Measurements from ENCODE around the gene TCF12.

GRCh38 chr15:57229051-57229450 is 310.6 kb downstream of the TCF12 start:
- no peak for TF ChIP-seq EZH2 (IDR thresholded peaks at IDR 0.05; ENCODE audit: borderline replicate concordance, low read depth, low read length, severe bottlenecking)
- TF ChIP-seq POLR2A (IDR thresholded peaks at IDR 0.05; ENCODE audit: low read depth, low read length), result no peak
- no peak for TF ChIP-seq CTCF (IDR thresholded peaks at IDR 0.05; ENCODE audit: extremely low read depth in 1 of 2, insufficient read depth in 1 of 2, low read depth in 1 of 2, low read length in 2 of 2)
- no peak for TF ChIP-seq POLR2AphosphoS5 (IDR thresholded peaks at IDR 0.05; ENCODE audit: insufficient read depth, low read depth, low read length)
- no peak for TF ChIP-seq MAX (IDR thresholded peaks at IDR 0.05; ENCODE audit: insufficient read depth, insufficient read length)
- no peak for TF ChIP-seq MYC (IDR thresholded peaks at IDR 0.05; ENCODE audit: low read depth, low read length)
- TF ChIP-seq FOS (IDR thresholded peaks at IDR 0.05; ENCODE audit: borderline replicate concordance, insufficient read depth, low read length), result no peak
- no peak for TF ChIP-seq GATA2 (IDR thresholded peaks at IDR 0.05; ENCODE audit: insufficient read depth, insufficient read length, low read depth, low read length)
- no peak for TF ChIP-seq JUN (IDR thresholded peaks at IDR 0.05; ENCODE audit: borderline replicate concordance, insufficient read depth, insufficient read length, low read depth)
